A172 (cell line): ENCODE measurements around the gene PRKAR1B. TPM values are rescaled to one million over a fixed set of nuclear protein-coding genes. Genes with fewer than 3 reads are reported as not detected.
"Not testable (repeated sequence)": the region's sequence is repeated elsewhere in the genome, so short reads cannot be mapped to it uniquely, and the experiment has no call there.

Experiments used
- DNase-seq: peaks from one replicate; pipeline ENCODE4 v3.0.0-alpha.2; 2015; ENCODE audit warnings: low spot score
- total RNA-seq: library from RNA; depleted of rRNA; stranded (reverse); fragments of >200 nt; shearing (Covaris generic); gene quantifications from 2 replicates; pipeline ENCODE4 v1.2.3, GENCODE V29; 2014

The PRKAR1B gene
- total RNA-seq, 1 experiment from 2014 or later, result 31.3 TPM

- no peak for DNase-seq
Measured at GRCh38 chr7:644381-645305, 82.4 kb downstream of the PRKAR1B start.

- DNase-seq, result no peak
Measured at GRCh38 chr7:641966-642365, 85.1 kb downstream of the PRKAR1B start.

- peak; percentile 40 for DNase-seq
Measured at GRCh38 chr7:641269-641671, 85.8 kb downstream of the PRKAR1B start.

- no peak for DNase-seq
Measured at GRCh38 chr7:638256-639011, 88.6 kb downstream of the PRKAR1B start.

- no peak for DNase-seq
Measured at GRCh38 chr7:637826-638225, 89.3 kb downstream of the PRKAR1B start.

- DNase-seq, result peak; percentile 20
Measured at GRCh38 chr7:636396-636795, 90.7 kb downstream of the PRKAR1B start.

GRCh38 chr7:635687-636382, 91.2 kb downstream of the PRKAR1B start:
- DNase-seq, result not testable (repeated sequence)

GRCh38 chr7:635227-635626, 91.9 kb downstream of the PRKAR1B start:
- no peak for DNase-seq

GRCh38 chr7:633381-634018, 93.6 kb downstream of the PRKAR1B start:
- no peak for DNase-seq

GRCh38 chr7:632831-633210, 94.3 kb downstream of the PRKAR1B start:
- no peak for DNase-seq

GRCh38 chr7:631964-632830, 94.9 kb downstream of the PRKAR1B start:
- DNase-seq, result no peak

GRCh38 chr7:631291-631711, 95.8 kb downstream of the PRKAR1B start:
- no peak for DNase-seq

- DNase-seq, result no peak
Measured at GRCh38 chr7:630539-630938, 96.5 kb downstream of the PRKAR1B start.

GRCh38 chr7:630111-630511, 97.0 kb downstream of the PRKAR1B start:
- no peak for DNase-seq

- no peak for DNase-seq
Measured at GRCh38 chr7:628826-629225, 98.3 kb downstream of the PRKAR1B start.

GRCh38 chr7:628402-628763, 98.7 kb downstream of the PRKAR1B start:
- DNase-seq, result no peak

- no peak for DNase-seq
Measured at GRCh38 chr7:627661-628401, 99.2 kb downstream of the PRKAR1B start.

GRCh38 chr7:625376-625971, 101.6 kb downstream of the PRKAR1B start:
- no peak for DNase-seq

GRCh38 chr7:623464-623863, 103.6 kb downstream of the PRKAR1B start:
- no peak for DNase-seq
